MG63 (cell line): ENCODE data around the gene VPS54. TPM values are rescaled to one million over a fixed set of nuclear protein-coding genes. Genes with fewer than 3 reads are reported as not detected.
"Not testable (repeated sequence)": the region's sequence is repeated elsewhere in the genome, so short reads cannot be mapped to it uniquely, and the experiment has no call there.

Experiments
- DNase-seq: peaks from one replicate; pipeline ENCODE4 v3.0.0-alpha.2; 2020
- H3K27me3 ChIP-seq: fragments of 250-450 bp; sonication (Bioruptor Pico); 2 replicates; pipeline ENCODE4 v1.5.1; 2020; ENCODE audit warnings: mild to moderate bottlenecking, moderate library complexity
- H3K36me3 ChIP-seq: fragments of 250-450 bp; sonication (Bioruptor Pico); 2 replicates; pipeline ENCODE4 v1.5.1; 2020; ENCODE audit warnings: mild to moderate bottlenecking, moderate library complexity
- H3K4me3 ChIP-seq: fragments of 250-450 bp; sonication (Bioruptor Pico); 2 replicates; pipeline ENCODE4 v1.5.1; 2020; ENCODE audit warnings: mild to moderate bottlenecking, moderate library complexity
- H3K9me3 ChIP-seq: fragments of 250-450 bp; sonication (Bioruptor Pico); 2 replicates; pipeline ENCODE4 v1.5.1; 2020; ENCODE audit warnings: mild to moderate bottlenecking, moderate library complexity
- total RNA-seq: library from RNA; depleted of rRNA; stranded (reverse); fragments of >200 nt; shearing (Covaris generic); gene quantifications from 2 replicates; pipeline ENCODE4 v1.2.3, GENCODE V29; 2014; ENCODE audit warnings: low replicate concordance

The VPS54 gene
- total RNA-seq, 1 experiment from 2014 or later, result 14.6 TPM

DNA sequence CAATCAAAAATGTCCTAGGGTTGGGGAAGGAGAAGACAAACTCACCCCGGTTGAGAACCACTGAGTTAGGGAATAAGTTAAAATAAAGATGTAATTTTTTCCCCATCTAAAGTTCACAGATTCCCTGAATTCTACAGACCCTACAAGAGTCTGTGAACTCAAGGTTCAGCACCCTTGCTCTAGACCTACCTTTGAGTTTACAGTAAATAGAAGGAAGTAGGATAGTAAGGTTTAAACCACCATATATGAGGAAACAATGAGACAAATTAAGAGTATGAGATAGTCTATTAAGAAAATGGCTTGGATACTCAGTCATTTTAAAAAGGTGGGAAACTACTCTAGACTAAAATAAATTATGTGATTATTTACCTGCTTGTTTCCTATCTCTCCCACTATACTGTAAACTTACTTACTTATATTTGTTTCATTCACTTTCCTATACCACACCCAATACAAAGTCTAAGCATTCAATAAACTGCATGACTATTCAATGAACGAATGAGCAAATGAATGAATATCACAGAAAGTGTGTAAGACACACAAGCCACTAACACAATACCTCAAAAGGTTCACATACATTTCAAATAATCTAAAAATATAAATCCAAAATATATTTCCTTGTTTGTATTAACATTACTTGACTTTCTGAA, 13.4 kb downstream of the VPS54 start:
- no peaks in the 10 kb centered on the region for H3K27me3 ChIP-seq
- H3K9me3 ChIP-seq, result no peaks in the 10 kb centered on the region; the same call in 1 of the 2 replicates
- H3K36me3 ChIP-seq, result peaks cover 3% of the 10 kb centered on the region; the same call in 1 of the 2 replicates
- DNase-seq, result no peak
- H3K4me3 ChIP-seq, result no peak overlapping the region

DNA sequence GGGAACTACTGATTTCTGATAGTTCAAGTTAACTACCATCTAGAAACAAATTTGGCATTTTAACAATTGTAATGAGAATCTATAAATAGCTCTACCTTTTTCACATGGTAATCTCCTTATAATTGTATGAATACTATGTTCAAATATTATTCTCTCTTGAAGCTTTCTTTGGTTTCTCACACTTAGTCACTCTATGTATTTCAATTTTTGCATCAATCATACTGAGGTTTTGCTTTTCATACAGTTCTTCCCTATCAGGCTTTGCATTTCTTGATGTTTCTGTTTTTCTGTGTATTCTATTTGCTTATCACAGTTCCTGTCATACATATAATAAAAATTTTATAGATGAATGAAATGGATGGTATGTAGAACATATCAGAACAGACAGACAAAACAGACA, 16.0 kb downstream of the VPS54 start:
- no peak for DNase-seq

DNA sequence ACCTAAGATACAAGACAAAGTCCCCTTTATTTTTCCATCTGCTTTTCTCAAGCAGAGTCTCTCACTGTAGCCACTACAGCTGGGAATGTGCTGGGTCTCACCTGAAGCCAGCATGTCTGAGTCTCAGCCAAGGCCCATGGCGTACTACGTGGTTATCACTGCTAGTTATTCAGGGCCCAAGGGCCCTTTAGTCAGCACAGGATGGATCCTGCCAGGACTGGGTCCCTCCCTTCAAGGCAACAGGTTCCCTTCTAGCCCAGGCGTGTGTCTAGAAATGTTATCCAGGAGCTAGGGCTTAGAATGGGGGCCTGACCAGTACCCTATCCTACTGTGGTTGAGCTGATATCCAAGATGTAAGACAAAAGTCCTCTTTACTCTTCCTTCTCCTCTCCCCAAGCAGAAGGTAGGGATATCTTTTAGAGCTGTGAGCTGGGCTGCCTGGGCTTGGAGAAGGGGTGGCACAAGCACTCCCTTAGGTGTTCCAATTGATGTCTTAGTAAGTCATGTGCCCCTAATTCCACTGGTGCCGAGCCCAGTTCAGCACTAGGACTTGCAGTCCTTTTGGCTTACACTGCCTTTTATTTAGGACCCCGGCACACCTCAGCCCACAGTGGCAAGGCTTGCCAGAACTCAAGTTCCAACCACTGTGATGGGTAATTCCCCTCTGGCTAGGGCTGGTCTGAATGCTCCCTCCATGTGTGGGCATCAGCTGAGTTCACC, 17.7 kb downstream of the VPS54 start:
- Histone ChIP-seq H3K36me3 (peaks cover 10% of the 10 kb centered on the region), H3K9me3 (peaks cover 22% of the 10 kb centered on the region), H3K27me3 (no peaks in the 10 kb centered on the region), H3K4me3 (no peak overlapping the region)
- no peak for DNase-seq

More for the DNA sequence above, 16.0 kb downstream of the VPS54 start:
- Histone ChIP-seq H3K4me3 (no peak overlapping the region), H3K9me3 (peaks cover 13% of the 10 kb centered on the region), H3K27me3 (no peaks in the 10 kb centered on the region), H3K36me3 (peaks cover 10% of the 10 kb centered on the region)

DNA sequence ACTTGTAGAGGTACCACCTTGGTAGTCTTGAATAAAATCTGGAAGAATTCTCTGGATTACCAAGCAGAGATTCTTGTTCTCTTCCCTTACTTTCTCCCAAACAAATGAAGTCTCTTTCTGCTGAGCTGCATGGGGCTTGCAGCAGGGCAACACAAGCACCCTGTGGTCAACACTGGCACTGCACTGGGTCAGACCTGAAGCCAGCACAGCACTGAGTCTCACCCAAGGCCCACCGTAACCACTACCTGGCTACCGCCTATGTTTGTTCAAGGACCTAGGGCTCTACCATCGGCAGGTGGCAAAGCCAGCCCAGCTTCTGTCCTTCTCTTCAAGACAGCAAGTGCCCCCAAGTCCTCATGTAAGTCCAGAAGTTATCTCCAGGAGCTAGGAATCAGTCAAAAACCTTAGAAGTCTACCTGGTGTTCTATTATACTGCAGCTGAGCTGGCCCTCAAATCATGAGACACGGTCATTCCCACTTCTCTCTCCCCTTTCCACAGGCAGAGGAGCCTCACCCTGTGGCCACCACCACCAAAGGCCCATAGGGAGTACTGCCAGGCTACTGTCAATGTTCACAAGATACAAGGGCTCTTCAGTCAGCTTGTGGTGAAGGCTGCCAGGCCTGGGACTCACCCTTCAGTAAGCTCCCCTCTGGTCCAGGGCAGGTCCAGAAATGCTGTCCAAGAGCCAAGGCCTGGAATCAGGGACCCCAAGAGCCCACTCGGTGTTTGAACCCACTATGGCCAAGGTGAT, 18.4 kb downstream of the VPS54 start:
- H3K4me3 ChIP-seq, result no peak overlapping the region
- DNase-seq, result no peak
- H3K27me3 ChIP-seq, result no peaks in the 10 kb centered on the region

DNA sequence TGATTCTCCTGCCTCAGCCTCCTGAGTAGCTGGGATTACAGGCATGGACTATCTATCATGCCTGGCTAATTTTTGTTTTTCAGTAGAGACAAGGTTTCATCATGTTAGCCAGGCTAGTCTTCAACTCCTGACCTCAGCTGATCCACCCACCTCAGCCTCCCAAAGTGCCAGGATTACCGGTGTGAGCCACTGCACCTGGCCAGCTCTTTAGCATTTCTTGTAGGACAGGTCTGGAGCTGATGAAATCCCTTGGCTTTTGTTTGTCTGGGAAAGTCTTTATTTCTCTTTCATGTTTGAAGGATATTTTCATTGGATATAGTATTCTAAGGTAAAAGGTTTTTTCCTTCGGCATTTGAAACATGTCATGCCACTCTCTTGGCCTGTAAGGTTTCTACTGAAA, 20.2 kb downstream of the VPS54 start:
- peaks cover 10% of the 10 kb centered on the region for H3K36me3 ChIP-seq
- no peak overlapping the region for H3K4me3 ChIP-seq
- H3K27me3 ChIP-seq, result no peaks in the 10 kb centered on the region
- no peak for DNase-seq
- peaks cover 22% of the 10 kb centered on the region for H3K9me3 ChIP-seq

More for the DNA sequence above, 18.4 kb downstream of the VPS54 start:
- peaks cover 22% of the 10 kb centered on the region for H3K9me3 ChIP-seq
- H3K36me3 ChIP-seq, result peaks cover 10% of the 10 kb centered on the region

DNA sequence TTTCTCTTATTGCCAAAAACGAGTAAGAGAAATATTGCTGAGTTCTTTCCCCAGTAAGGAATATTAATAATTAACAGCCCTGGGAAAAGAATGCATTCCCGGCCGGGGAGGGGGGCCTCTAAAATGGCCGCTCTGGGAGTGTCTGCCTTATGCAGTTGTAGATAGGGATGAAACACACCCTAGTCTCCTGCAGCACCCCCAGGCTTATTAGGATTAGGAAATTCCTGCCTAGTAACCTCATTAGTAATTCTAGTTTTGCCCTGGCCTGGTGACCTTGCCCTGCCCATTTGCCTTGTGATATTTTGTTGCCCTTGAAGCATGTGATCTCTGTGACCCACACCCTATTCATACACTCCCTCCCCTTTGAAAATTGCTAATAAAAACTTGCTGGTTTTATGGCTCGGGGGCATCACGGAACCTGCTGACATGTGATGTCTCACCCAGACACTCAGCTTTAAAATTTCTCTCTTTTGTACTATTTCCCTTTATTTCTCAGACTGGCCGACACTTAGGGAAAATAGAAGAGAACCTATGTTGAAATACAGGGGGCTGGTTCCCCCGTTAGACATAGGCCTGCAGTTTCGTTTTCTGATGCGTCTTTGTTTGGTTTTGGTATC, 22.5 kb downstream of the VPS54 start:
- not testable (repeated sequence) for DNase-seq, H3K27me3 ChIP-seq, H3K36me3 ChIP-seq, H3K4me3 ChIP-seq
- H3K9me3 ChIP-seq, result peaks cover 25% of the 10 kb centered on the region

DNA sequence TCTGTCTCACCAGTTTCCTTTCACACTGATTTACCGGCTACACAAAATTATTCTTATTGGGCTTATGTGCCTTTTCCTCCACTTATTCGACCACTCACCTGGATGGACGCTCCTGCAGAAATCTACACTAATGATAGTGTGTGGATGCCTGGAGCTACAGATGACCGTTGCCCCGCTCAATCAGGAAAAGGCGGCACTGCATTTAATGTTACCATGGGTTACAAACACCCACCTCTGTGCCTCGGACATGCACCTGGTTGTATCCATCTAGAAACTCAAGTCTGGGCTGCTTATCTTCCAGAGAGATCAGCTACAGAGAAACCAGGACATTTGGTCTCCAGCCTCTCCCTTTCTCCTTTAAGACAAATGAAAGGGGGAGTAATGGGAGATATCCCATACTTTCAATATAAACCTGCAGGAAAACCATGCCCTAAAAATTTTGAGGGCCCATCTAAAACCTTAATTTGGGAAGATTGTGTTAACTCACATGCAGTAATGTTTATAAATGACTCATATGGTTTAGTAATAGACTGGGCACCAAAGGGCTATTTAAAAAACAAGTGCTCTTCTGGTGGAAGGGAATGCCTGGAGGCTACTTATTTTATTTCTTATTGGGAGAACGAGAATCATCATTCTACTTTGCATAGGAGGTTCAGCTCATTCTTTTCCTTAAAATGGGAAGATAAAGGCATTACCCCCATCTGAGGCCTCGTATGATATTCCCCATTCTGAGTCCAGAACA, 24.7 kb downstream of the VPS54 start:
- not testable (repeated sequence) for DNase-seq, H3K4me3 ChIP-seq, H3K27me3 ChIP-seq, H3K36me3 ChIP-seq
- H3K9me3 ChIP-seq, result peaks cover 19% of the 10 kb centered on the region

DNA sequence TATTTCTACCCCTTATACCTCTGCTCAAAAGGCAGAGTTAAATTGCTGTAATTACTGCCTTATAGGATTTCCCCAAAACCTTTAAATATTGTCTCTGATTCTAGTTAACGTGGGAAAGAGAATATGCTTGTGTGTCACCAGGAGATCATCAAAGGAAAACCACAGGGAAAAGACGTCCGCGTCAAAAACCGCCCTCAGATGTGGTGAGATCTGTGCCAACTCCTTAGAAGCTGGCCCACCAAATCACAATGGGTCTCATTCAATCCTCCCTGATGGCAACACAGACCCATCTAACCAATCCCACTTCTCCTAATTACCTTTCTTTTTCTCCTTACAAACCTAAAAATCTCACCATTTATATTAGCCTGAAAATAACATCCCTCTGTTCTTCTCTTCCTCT, 25.4 kb downstream of the VPS54 start:
- Histone ChIP-seq H3K36me3 (no peaks in the 10 kb centered on the region; the same call in 1 of the 2 replicates), H3K4me3 (no peak overlapping the region), H3K27me3 (no peaks in the 10 kb centered on the region), H3K9me3 (peaks cover 14% of the 10 kb centered on the region)
- DNase-seq, result no peak

DNA sequence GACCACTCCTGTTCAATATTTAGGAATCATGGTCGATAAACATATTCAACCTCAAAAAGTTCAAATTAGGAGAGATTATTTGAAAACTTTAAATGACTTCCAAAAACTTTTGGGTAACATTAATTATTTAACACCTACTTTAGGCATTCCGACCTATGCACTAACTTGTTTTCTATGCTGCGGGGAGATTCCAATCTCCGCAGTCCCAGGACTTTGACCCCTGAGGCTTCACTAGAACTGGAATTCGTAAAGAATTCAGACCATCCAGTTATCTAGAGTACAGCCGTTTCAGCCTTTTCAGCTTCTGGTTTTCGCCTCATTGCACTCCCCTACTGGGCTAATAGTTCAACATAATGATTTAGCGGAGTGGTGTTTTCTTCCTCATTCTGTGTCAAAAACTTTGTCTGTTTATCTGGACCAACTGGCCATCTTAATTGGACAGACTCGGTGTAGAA, 26.1 kb downstream of the VPS54 start:
- not testable (repeated sequence) for H3K36me3 ChIP-seq, H3K27me3 ChIP-seq, DNase-seq, H3K4me3 ChIP-seq
- H3K9me3 ChIP-seq, result peaks cover 12% of the 10 kb centered on the region

DNA sequence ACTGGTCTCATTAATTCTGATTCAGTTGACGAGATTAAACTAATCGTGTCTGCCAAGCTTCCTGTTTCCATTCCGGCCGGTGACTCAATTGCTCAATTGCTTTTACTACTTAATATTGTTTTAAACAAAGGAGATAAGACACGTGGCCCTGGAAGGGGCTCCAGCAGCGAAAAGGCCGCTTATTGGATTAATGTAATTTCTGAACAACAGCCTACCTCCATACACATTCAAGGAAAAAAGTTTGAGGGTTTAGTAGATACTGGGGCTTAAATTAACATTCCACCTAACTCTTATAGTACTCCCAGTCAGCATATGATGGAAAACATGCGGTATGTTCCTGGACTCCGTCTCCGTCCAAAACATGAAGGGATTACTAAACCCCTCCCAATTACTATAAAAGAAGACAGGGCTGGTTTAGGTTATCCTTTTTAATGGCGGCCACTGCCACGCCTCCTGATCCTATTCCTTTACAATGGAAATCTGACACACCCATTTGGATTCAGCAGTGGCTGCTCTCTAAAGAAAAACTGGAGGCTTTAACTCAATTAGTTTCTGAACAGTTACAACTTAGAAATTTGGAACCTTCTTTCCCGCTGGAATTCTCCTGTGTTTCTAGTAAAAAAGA, 27.1 kb downstream of the VPS54 start:
- DNase-seq, result no peak
- no peaks in the 10 kb centered on the region for H3K27me3 ChIP-seq
- no peaks in the 10 kb centered on the region; the same call in 1 of the 2 replicates for H3K36me3 ChIP-seq
- peaks cover 4% of the 10 kb centered on the region; the same call in 1 of the 2 replicates for H3K9me3 ChIP-seq
- no peak overlapping the region for H3K4me3 ChIP-seq

DNA sequence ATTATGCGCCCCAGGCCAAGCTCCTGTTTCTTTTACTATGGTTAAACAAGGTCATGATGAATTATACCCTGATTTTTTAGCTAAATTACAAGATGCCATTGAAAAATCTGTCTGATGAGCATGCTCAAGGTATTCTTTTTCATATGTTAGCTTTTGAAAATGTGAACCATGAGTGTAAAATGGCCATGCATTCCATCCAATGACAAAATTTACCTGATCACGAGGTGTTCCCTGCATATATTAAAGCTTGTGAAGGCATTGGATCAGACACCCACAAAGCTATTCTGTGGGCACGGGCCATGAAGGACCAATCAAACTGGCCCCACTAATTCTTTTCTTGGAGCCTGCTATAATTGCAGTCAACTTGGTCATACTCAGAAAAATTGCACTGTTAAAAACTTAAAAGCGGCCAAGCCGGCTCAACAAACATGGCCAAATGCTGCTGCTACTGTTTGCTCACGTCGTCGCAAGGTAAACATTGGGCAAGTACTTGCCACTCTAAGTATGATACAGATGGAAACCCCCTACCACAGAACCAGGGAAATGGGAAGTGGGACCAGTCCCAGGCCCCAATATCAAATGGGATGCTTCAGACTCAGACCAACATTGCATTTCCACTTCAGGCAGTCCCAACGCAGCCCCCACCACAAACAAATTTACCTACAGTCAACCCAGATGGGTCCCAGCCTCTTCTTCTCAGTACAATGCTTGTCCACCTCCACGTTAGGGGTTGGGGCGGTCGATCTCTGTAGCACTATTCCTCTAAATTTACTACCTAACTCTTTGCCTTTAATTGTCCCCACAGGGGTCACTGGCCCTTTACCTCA, 27.8 kb downstream of the VPS54 start:
- H3K27me3 ChIP-seq, H3K36me3 ChIP-seq, H3K9me3 ChIP-seq: not testable (repeated sequence)

DNA sequence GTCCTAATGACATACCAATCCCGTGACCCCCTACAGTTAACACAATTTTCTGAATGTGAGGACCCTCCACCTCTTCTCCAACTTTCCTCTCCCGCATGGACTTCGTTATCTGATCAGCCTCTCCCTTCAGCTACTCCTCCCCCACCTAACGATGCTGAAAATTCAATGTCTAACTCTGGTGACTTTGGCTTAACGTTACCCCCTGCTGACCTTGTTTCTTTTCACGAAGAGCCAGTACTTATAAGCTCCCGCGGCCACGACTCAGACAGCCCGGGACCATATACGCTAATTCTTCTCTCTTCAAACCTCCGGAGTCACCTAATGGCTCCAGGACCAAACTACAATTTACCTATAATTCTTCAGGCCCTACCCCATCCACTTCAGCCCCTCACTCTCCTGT, 29.2 kb downstream of the VPS54 start:
- no peak overlapping the region for H3K4me3 ChIP-seq
- no peaks in the 10 kb centered on the region; the same call in 1 of the 2 replicates for H3K36me3 ChIP-seq
- 0 out of 2 replicates have a peak, but pooled peaks cover 3% of the 10 kb centered on the region for H3K9me3 ChIP-seq
- no peaks in the 10 kb centered on the region for H3K27me3 ChIP-seq
- no peak for DNase-seq

More for the DNA sequence above, 27.8 kb downstream of the VPS54 start:
- DNase-seq, H3K4me3 ChIP-seq: not testable (repeated sequence)

DNA sequence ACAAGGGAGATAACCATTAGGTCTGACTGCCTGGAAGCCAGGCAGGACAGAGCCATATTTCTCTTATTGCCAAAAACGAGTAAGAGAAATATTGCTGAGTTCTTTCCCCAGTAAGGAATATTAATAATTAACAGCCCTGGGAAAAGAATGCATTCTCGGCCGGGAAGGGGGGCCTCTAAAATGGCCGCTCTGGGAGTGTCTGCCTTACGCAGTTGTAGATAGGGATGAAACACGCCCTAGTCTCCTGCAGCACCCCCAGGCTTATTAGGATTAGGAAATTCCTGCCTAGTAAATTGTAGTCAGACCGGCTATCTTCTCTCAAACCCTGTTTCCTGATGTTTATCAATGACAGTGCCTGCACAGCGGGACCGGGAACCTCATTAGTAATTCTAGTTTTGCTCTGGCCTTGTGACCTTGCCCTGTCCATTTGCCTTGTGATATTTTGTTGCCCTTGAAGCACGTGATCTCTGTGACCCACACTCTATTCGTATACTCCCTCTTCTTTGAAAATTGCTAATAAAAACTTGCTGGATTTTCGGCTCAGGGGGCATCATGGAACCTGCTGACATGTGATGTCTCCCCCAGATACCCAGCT, 30.3 kb downstream of the VPS54 start:
- H3K4me3 ChIP-seq, H3K36me3 ChIP-seq, H3K27me3 ChIP-seq, H3K9me3 ChIP-seq, DNase-seq: not testable (repeated sequence)

DNA sequence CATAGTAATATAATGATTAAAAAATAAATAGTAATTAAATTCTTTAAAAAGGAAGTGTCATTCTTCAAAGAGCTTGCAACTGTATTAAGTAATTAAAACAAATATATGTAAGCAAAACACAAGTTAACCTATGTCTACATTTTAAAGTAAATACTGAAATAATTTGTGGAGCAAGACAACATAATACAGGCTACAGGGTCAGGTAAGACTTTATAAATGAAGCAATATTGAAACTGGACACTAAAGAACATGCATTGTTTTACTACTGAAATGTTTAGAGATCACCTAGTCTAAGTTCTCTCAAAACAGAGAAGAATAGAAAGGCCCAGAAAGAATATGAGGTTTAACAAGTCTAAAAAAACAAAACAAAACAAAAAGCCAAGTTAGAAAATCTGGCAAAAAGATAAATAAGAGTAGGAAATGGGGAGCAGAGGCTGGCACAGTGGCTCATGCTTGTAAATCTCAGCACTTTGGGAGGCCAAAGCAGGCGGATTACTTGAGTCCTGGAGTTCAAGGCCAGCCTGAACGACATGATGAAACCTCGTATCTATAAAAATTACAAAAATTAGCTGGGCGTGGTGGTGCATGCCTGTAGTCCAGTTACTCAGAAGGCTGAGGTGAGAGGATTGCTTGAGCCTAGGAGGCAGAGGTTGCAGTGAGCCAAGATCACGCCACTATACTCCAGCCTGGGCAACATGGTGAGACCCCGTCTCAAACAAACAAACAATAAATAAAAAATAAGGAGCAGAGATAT, 34.4 kb downstream of the VPS54 start:
- no peak overlapping the region for H3K4me3 ChIP-seq
- DNase-seq, result no peak
- H3K27me3 ChIP-seq, result no peaks in the 10 kb centered on the region
- H3K36me3 ChIP-seq, result peaks cover 25% of the 10 kb centered on the region
- no peaks in the 10 kb centered on the region for H3K9me3 ChIP-seq
